Stomach (tissue), 4 donors: ENCODE measurements around the gene ALG3.

Experiments used
- CTCF ChIP-seq, 7 experiments: fragments of 450-650 bp in 4 of 7; fragments of 200-600 bp in 3 of 7; sonication (generic) in 3 of 7; IDR thresholded peaks; one replicate each; pipeline ENCODE4 v1.5.1; 2016 to 2019; ENCODE audit warnings: antibody characterized with exemption in 7 of 7, control low read depth in 2 of 7, mild to moderate bottlenecking in 1 of 7
- EP300 ChIP-seq: sonication (generic); formaldehyde crosslinking; IDR thresholded peaks from one replicate; pipeline ENCODE4 v1.6.1; 2017; ENCODE audit warnings: antibody characterized with exemption
- POLR2A ChIP-seq, 4 donors: fragments of 450-650 bp; IDR thresholded peaks; one replicate each; pipeline ENCODE4 v1.6.1; 2016; ENCODE audit warnings: antibody characterized with exemption in 4 of 4, control low read depth in 2 of 4, mild to moderate bottlenecking in 1 of 4, moderate library complexity in 1 of 4
- POLR2AphosphoS5 ChIP-seq, 3 donors: sonication (generic); formaldehyde crosslinking; IDR thresholded peaks; one replicate each; pipeline ENCODE4 v1.6.1; 2016; ENCODE audit warnings: antibody characterized with exemption in 3 of 3

- TF ChIP-seq CTCF (IDR thresholded peaks at IDR 0.05), result no peak
- TF ChIP-seq POLR2AphosphoS5 (IDR thresholded peaks at IDR 0.05), result no peak
- no peak for TF ChIP-seq POLR2A (IDR thresholded peaks at IDR 0.05)
- TF ChIP-seq EP300, result no peak
Measured at GRCh38 chr3:184228376-184229137, 20.2 kb downstream of the ALG3 start.
